SHP77 (cell line): ENCODE results near the gene NPLOC4.
A peak's percentile ranks its signal among the peaks of the same experiment; 100 is the strongest.
"Not testable (repeated sequence)": the region's sequence is repeated elsewhere in the genome, so short reads cannot be mapped to it uniquely, and the experiment has no call there.

ENCODE experiments used
- DNase-seq, 2 experiments: peaks; one replicate each; lab custom pipeline; 2025; lab: John Stamatoyannopoulos, UW

The NPLOC4 gene

GRCh38 chr17:81635431-81635830, 1.5 kb downstream of the NPLOC4 start:
- no peak for DNase-seq

DNA sequence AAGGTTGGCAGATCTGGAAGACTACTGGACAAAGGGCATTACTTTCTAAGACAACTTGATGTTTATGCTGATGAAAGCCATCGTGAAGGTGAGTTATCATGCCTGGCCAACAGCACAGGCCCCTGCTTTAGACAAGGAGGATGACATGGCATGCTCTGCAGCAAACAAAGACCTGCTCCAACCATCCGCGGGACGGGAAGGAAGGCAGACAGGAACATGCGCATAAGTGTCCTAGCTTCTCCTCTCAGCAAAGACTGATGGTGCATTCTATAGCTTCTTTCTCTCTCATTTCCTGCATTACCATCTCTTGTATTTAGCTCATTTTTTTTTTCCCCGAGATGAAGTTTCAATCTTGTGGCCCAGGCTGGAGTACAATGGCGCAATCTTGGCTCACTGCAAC, 5.4 kb downstream of the NPLOC4 start:
- no peak for DNase-seq

DNA sequence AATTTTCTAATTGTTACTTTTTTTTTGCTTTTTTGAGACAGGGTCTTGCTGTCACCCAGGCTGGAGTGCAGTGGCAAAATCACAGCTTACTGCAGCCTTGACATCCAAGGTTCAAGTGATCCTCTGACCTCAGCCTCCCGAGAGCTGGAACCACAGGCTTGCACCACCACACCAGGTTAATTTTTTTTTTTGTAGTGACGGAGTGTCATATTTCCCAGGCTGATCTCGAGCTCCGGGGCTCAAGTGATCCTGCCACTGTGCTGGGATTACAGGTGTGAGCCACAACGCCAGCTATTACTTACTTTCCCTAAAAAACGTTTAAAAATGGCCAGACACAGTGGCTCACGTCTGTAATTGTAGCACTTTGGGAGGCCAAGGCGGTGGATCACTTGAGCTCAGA, 6.6 kb downstream of the NPLOC4 start:
- DNase-seq, result no peak

DNA sequence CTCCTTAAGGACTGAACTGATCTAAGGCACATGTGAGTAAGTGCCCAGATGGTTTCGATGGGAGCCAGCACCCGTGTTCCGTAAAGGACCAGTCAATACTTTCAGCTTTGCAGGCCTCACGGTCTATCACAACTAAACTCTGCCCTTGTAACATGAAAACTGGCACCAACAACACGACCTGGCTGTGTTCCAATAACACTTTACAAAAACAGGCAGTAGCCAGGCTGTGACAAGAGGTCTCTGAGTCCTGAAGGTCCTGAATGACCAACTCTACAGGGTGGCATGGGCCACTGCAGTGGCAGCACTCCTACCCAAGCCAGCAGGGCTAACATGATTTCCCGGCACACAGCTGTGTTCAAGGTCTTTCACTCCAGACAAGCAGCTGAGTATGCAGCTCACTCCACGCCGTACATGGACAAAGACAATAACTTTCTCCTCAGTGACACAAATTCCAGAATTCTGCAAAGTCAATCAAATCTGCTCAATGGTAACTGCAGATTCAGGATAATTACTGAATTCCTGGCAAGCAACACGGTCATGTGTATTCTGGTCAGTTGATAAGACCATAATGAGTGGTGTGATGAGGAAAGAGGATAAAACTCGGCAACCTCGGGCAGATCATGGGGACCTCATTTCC, 15.3 kb downstream of the NPLOC4 start:
- no peak for DNase-seq

DNA sequence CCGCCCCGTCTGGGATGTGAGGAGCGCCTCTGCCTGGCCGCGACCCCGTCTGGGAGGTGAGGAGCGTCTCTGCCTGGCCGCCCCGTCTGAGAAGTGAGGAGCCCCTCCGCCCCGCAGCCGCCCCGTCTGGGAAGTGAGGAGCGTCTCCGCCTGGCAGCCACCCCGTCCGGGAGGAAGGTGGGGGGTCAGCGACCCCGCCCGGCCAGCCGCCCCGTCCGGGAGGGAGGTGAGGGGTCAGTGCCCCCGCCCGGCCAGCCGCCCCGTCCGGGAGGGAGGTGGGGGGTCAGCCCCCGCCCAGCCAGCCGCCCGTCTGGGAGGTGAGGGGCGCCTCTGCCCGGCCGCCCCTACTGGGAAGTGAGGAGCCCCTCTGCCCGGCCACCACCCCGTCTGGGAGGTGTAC, 18.6 kb downstream of the NPLOC4 start:
- DNase-seq, result not testable (repeated sequence)

- no peak for DNase-seq
These were observed 20.0 kb downstream of the NPLOC4 start for GRCh38 chr17:81616877-81617276.

GRCh38 chr17:81615401-81615930, 21.4 kb downstream of the NPLOC4 start:
- no peak for DNase-seq

DNA sequence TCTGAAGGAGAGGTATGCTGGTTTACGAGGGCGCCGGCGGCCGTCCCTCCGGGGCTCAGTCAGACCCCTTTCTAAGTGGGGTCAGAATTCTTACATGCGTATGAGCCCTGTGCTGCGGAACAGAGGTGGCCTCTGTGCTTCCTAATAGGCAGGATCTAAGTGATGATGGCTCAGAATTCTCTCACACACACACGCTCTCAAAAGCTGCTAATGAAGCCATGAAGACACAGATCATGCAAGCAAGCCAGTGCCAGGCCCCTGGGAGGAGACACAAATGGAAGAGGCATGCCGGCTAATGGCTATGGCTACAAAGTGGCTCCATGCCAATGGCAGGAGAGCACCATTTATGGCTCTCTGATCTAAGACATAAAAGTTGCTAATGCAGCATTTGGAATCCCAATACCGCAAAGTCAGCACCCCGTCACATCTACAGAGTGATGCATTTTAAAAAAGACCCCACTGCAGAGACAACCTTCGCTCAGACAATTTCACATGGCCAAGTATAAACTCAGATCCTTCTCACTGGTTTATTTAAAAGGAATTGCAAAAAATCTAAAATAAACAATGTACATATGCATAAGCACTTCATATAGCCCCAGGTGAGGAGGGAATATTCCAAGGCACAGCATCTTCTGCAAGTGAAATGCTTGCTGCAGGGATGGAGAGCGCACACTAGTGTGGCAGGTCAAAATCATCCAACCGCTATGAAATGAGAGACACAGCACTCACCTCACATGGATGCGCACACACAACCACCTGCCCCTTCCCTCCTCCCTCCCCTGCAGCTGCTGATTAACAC, 24.5 kb downstream of the NPLOC4 start:
- DNase-seq, result no peak

DNA sequence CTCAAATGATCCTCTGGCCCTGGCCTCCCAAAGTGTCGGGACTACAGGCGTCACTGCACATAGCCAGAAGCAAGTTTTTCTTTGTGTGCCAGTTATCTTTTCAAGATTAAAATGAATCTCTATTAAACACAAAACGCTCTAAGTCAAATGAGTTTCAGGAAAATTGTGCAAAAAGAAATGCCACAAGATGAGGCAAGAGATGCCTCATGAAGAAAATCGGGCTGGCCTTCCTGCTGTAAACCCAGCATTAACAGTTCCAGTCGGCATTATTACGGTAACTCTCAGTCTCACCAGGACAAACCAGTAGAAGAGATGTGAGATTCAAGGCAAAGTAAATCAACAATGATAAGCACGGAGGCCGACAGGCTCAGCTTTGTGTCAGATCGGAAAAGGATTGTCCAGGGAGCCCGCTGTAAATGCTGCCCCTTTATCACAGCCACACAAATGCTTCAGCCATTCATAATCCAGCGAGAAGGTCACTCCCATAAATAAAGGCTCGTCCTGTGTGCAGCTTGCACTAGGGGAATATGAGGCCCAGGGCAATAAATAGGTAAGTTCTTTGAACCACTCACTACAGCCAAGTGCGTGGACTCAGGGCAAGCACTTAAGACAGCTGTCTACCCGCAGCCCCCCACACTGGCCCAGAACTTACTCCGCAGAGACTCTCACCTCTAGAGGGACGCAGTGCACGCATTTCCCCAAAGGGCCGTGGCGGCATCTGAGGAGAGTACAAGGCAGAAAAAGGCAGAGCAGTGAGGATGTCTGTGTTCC, 27.2 kb downstream of the NPLOC4 start:
- DNase-seq, result no peak

DNA sequence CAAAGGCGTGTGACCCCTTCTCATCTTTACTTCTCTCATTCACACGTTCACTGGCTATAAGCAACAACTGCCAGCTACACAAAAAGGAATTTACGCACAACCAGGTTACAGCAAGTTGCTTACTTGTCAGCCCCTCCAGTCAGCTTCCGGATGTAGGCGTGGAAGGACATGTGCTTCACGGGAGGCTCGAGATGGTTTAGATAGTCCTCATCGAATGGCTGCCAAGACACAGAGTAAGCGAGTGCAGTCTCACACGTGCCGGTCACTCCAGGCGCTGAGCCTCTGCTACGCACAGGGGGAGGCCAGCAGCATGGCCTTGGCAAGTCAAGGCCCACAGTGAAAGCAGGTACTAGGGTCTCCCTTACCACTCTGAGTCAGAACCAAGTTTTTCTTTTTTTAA, 28.3 kb downstream of the NPLOC4 start:
- no peak for DNase-seq

DNA sequence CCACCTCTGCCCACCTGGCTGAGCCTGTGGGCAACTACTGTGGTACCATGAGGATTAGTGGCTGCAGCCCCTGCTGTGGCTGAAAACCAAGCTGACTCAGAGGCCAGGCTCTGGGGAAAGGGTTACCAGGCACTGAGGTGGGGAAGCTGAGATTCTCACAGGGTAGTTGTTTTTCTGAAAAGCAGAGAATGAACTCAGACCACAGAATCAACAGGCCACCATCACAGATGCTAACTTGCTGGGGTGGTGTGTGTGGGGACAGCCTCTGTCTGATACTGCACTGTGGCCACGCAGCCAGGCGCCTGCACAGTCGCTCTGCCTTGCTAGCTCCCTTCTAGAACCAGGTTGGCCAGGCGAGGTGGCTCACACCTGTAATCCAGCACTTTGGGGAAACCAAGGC, 28.8 kb downstream of the NPLOC4 start:
- no peak for DNase-seq

DNA sequence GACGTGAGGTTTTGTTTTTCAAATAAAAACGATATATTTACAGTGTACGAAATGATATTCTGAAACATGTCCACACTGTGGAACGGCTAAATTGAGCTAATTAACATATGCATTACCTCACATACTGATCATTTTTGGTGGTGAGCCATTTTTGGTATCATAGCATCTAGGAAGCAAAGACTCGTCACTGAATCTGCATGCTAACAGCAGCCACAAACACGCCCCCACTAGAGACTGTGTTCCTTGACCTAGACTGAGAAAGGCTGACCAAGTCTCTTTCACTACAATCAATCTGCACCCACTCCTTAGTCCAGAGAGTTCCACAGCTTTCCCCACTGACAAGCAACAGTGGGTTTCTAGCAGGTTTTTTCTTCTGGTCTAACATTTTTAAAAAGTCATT, 29.5 kb downstream of the NPLOC4 start:
- DNase-seq, result no peak

- DNase-seq, result no peak
These were observed 32.9 kb downstream of the NPLOC4 start for GRCh38 chr17:81603846-81604610.

DNA sequence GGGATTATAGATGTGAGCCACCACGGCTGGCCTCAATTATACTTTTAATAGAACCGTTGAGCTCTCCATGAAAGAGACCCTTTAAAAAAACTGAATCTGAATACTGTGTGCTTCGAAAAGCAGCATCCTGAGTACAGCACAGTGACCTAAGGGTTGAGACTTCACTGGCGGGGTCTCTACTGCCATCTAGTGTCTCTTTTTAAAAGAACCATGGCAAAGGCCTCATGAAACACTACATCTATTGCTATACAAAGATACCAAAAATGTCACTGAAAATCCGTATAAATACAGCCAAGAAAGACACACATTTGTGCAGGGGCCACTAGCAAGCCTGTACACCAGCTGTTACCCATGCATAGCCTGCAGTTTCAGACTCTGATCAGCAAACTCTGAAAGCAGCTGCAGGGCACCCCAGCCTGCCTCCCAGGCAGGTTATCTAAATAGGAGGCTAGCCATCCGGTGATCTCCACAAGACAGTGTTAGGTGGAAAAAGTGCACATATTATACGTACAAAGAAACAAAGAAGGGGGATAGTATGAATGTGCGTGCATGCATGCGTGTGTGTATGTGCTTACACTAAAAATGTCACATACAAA, 35.3 kb downstream of the NPLOC4 start:
- DNase-seq, result peak; percentile 41 to 69

DNA sequence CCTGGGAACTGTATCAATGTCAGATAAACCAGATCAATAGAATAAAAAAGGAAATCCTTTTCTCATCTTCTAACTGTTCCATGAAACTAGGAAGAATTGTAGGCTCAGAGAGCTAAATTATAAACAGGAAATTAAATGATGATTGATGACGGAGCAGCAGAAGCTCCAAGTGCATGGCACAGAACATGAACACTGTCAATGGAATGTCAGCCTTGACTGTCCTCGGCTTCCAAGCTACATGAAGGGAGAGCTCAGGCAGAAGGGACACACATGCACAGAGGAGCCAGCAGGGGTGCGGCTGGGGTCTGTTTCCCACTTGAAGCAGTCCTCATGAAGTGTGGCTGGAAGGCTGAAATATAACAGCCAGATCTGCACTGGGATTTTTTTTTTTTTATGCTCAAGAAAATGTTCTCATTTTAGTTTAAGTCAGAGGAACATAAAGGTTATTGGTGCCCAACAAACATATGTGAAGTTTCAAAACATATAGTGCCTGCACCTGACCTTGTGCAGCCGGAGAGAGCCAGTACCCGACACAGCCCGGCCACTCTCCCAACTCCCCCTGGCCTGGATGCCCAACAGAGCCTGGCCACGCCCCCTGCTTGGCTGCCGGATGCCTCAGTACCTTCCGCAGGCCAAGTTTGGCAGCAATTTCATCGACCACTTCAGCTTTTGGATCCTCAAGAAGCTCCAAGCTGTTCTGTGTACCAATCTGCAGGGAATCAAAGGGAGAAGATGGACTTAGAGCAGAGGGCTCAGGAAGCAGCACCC, 37.0 kb downstream of the NPLOC4 start:
- no peak for DNase-seq

- DNase-seq, result no peak
These were observed 43.6 kb downstream of the NPLOC4 start for GRCh38 chr17:81593105-81593871.

GRCh38 chr17:81591971-81592370, 44.9 kb downstream of the NPLOC4 start:
- DNase-seq, result no peak

DNA sequence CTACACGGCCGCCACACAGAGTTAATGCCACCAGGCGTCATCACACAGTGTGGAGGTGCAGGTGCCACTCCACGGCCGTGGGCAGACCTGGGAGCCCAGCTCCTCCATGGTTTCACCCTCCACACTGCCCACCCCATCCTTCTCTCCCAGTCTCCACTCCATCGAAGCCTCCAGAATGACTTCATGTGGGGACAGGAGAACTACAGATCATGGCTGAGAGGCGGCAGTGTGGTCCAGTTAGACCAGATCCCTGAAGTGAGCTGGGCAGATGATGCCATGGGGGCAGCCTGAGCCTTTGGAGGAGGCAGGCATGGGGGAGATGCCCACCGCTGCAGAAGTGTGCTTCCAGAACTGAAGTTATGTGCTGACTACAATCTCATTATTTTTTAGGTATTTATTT, 46.8 kb downstream of the NPLOC4 start:
- DNase-seq, result no peak

- no peak for DNase-seq
These were observed 47.3 kb downstream of the NPLOC4 start for GRCh38 chr17:81589612-81590011.

GRCh38 chr17:81586096-81586495, 50.8 kb downstream of the NPLOC4 start:
- no peak for DNase-seq
